ENCODE results near the gene HDAC4.

DNA sequence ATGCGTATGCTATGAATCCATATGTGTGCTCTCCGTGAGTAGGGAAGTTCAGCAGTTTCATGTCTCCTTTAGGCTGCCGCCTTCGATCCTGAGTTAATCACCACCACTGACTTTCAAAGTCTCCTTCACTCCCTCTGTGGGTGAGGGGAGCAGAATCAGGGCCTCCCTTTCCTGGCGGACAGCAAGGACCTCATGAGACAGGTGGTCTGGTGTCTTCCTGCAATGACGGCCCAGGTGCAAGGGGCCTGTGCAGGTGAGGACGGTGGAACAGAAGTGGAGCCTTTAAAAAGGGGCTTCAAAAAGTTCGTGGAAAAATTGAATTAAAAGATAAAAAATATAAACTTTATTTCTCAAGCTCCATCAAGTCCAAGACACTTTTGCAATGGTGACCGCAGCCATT lies 330.4 kb downstream of the HDAC4 start:
- no peak for TF ChIP-seq CTCF (IDR thresholded peaks at IDR 0.05; ENCODE audit: insufficient read depth, low read length, poor library complexity, severe bottlenecking)
- TF ChIP-seq EZH2phosphoT487 (conservative IDR thresholded peaks at IDR 0.05; ENCODE audit: low read length), result no peak
